Measurements from ENCODE around the gene APBA2.

GRCh38 chr15:29128671-29129070 is 242.9 kb downstream of the APBA2 start:
- TF ChIP-seq CTCF (IDR thresholded peaks at IDR 0.05; ENCODE audit: low read length) (no peak), EZH2 (IDR thresholded peaks at IDR 0.05; ENCODE audit: borderline replicate concordance, low read length) (no peak)

Measured in OCI-LY1 (cell line).